Activated CD4-positive, alpha-beta memory T cell treated with anti-CD3 and anti-CD28 coated beads for 36 hours (primary cell): ENCODE results near the gene OR51B4. TPM values are rescaled to one million over a fixed set of nuclear protein-coding genes. Genes with fewer than 3 reads are reported as not detected.
"Not testable (repeated sequence)": the region's sequence is repeated elsewhere in the genome, so short reads cannot be mapped to it uniquely, and the experiment has no call there.

Source experiments
- CTCF ChIA-PET: fragments of 350-600 bp; sonication (Branson Sonifier 250); formaldehyde crosslinking; loops from one replicate; lab custom pipeline; 2021; ENCODE audit warnings: antibody characterized with exemption, inconsistent platforms; lab: Charles Lee
- POLR2A ChIA-PET: fragments of 350-600 bp; sonication (Branson Sonifier 250); formaldehyde crosslinking; loops from one replicate; lab custom pipeline; 2021; ENCODE audit warnings: antibody characterized with exemption; lab: Charles Lee
- DNase-seq: peaks from one replicate; pipeline ENCODE4 v3.0.0-alpha.2; 2020
- H3K27ac Mint-ChIP-seq: one replicate; pipeline ENCODE4 v1.8.0; 2021; ENCODE audit warnings: mixed read lengths
- H3K27me3 Mint-ChIP-seq: one replicate; pipeline ENCODE4 v1.8.0; 2021; ENCODE audit warnings: mixed read lengths
- H3K36me3 Mint-ChIP-seq: one replicate; pipeline ENCODE4 v1.8.0; 2021; ENCODE audit warnings: mixed read lengths
- H3K4me1 Mint-ChIP-seq: one replicate; pipeline ENCODE4 v1.8.0; 2021; ENCODE audit warnings: low read depth, mixed read lengths
- H3K4me3 Mint-ChIP-seq: one replicate; pipeline ENCODE4 v1.8.0; 2021; ENCODE audit warnings: mild to moderate bottlenecking, mixed read lengths
- H3K9me3 Mint-ChIP-seq: one replicate; pipeline ENCODE4 v1.8.0; 2021; ENCODE audit warnings: mixed read lengths
- intact Hi-C: fragments of 100-400 bp; cut with micrococcal nuclease; formaldehyde crosslinking; loops from one replicate; pipeline ENCODE4 v1.15.1; 2023
- total RNA-seq, 2 experiments: library from RNA; stranded (reverse); gene quantifications; one replicate each; pipeline ENCODE4 v1.2.3, GENCODE V29; 2021

OR51B4 gene
- total RNA-seq, 2 experiments from 2014 or later, result not detected

DNA sequence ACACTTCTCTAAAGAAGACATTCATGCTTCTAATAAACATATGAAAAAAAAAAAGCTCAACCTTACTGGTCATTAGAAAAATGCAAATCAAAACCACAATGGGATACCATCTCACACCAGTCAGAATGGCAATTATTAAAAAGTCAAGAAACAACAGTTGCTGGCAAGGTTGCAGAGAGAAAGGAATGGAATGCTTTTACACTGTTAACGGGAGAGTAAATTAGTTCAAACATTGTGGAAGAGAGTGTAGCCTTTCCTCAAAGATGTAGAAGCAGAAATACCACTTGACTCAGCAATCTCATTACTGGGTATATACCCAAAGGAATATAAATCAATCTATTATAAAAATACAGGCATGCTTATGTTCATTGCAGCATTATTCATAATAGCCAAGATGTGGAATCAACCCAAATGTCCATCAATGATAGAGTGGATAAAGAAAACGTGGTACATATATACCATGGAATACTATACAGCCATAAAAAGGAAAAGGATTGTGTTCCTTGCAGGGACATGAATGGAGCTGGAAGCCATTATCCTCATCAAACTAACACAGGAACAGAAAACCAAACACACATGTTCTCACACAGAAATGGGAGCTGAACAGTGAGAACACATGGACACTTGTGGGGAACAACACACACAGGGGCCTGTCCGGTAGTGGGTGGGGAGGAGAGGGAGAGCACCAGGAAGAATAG lies 11.7 kb upstream of the OR51B4 start:
- H3K4me3 Mint-ChIP-seq, H3K27me3 Mint-ChIP-seq, H3K36me3 Mint-ChIP-seq, POLR2A ChIA-PET, H3K9me3 Mint-ChIP-seq, intact Hi-C loops, CTCF ChIA-PET, DNase-seq, H3K27ac Mint-ChIP-seq, H3K4me1 Mint-ChIP-seq: not testable (repeated sequence)

DNA sequence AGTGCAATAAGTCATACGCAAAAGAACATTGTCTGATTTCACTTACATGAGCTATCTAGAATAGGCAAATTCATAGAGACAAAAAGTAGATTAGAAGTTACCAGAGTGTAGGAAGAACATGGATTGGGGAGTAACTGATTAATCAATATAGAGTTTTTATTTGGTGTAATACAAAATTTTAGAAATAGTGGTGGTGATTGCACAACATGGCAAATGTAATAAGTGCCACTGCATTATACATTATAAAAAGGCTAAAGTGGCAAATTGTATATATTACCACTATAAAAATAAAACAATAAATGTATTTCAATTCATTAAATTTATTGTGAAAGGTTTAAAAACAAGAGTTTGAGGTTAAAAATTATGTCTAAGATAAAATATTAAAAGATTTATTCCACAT lies 8.7 kb upstream of the OR51B4 start:
- Mint-ChIP-seq H3K36me3 (no peaks in the 10 kb centered on the region), H3K27me3 (no peaks in the 10 kb centered on the region), H3K4me3 (no peak overlapping the region), H3K9me3 (no peaks in the 10 kb centered on the region), H3K4me1 (no peaks in the 10 kb centered on the region), H3K27ac (no peak overlapping the region)
- POLR2A ChIA-PET, result no interaction called here
- no peak for DNase-seq
- CTCF ChIA-PET, result no interaction called here
- intact Hi-C loops, result no loop called here

DNA sequence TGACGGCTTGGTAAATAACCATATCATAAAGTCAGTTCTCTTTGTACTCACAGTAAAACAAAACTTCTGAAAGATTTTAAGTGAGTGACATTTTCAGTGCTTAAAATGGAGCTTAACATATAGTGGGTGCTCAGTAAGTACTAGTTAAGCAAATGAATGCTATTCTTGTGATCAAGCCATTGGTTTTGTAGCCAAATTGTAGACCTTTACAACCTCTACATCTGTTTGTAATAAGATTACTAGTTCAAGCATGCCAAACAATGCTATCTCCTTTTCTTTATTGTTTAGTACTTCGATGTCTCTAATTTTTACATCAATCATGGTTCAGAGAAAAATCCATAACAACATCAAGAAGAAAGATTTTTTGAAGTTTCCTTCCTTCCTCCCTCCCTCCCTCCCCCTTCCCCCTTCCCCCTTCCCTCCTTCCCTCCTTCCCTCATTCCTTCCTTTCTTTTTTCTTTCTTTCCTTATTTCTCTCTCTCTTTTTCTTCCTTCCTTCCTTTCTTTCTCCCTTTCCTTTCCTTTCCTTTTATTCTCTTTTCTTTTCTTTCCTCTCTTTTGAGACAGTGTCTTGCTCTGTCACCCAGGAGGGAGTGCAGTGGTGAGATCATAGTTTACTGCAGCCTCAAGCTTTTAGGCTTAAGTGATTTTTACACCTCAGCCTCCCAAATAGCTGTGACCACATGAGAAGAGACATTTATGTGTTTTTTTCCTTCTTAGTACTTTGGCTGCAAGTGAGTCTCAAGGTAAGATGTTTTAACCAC lies 5.7 kb upstream of the OR51B4 start:
- intact Hi-C loops, result no loop called here
- Mint-ChIP-seq H3K9me3 (no peaks in the 10 kb centered on the region), H3K36me3 (no peaks in the 10 kb centered on the region), H3K27ac (no peak overlapping the region), H3K4me3 (no peak overlapping the region), H3K27me3 (no peaks in the 10 kb centered on the region), H3K4me1 (no peaks in the 10 kb centered on the region)
- ChIA-PET POLR2A (no interaction called here), CTCF (no interaction called here)
- DNase-seq, result no peak

DNA sequence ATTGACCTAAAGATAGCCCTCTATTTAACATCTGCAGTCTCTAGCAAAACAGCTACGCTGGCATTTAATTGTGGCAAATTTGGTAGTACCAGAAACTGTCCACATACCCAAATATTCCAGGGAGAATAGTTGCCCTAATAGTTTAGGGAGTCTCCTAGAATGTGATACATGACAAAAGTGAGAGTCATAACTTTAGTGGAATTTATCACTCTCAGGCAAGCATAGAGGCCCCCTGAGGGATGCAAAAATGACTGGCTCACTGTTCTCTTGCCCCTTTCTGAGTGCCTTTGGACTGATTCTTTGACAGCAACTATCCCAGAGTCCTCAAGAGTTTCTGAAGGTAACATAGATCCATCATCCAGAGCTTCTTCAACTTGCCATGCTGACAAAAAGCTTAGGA lies 2.3 kb upstream of the OR51B4 start:
- Mint-ChIP-seq H3K4me1 (no peaks in the 10 kb centered on the region), H3K27ac (no peak overlapping the region), H3K4me3 (no peak overlapping the region), H3K9me3 (no peaks in the 10 kb centered on the region), H3K27me3 (no peaks in the 10 kb centered on the region), H3K36me3 (no peaks in the 10 kb centered on the region)
- POLR2A ChIA-PET, result no interaction called here
- intact Hi-C loops, result no loop called here
- CTCF ChIA-PET, result no interaction called here
- DNase-seq, result no peak

DNA sequence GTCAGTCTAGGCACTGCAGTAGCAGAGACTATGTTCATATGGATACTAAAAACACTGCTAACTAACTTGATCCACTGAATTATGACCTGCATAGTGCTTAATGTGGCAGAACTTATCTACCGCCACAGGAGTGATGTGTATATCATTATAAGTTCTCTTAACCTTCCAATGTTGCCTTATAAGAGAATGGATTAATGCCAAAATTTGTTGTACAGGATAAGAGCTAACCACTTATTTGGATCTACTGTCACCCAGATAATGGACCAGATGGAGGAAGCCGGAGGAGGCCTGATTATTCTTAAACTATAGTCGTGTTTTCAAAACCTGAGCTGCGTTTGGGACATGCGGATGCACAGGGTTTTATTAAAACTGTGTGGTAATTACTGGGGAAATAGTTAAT lies 1.9 kb upstream of the OR51B4 start:
- Mint-ChIP-seq H3K36me3 (no peaks in the 10 kb centered on the region), H3K27ac (no peak overlapping the region), H3K9me3 (no peaks in the 10 kb centered on the region), H3K4me3 (no peak overlapping the region), H3K4me1 (no peaks in the 10 kb centered on the region), H3K27me3 (no peaks in the 10 kb centered on the region)
- no peak for DNase-seq
- intact Hi-C loops, result no loop called here
- CTCF ChIA-PET, result no interaction called here
- POLR2A ChIA-PET, result no interaction called here

DNA sequence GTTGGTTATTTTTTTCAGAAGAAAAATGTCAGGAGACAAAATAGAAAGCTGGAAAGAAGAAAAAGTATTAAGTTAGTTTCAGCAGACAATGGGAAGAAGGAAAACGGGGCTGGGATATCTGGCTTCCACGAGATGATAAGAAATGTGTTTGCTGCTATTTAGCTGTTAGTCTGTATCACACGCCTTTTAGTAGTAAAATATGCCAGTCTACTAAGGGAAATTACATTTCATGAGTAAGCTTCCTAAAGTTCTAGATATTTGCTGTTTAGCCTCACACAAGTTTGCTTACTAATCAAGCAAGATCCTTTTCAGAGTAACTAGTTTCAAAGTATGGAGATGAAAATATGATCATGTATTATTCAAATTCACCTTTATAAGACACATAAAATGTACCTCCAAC lies 1.5 kb downstream of the OR51B4 start:
- CTCF ChIA-PET, result interaction anchor here (1.1 kb wide), 1 partner anchor 33 kb away, joined by 3 read pairs; no protein-coding TSS in a partner anchor
- Mint-ChIP-seq H3K4me3 (no peak overlapping the region), H3K27me3 (no peaks in the 10 kb centered on the region), H3K36me3 (no peaks in the 10 kb centered on the region), H3K9me3 (no peaks in the 10 kb centered on the region), H3K4me1 (no peaks in the 10 kb centered on the region), H3K27ac (no peak overlapping the region)
- intact Hi-C loops, result no loop called here
- POLR2A ChIA-PET, result no interaction called here
- no peak for DNase-seq

DNA sequence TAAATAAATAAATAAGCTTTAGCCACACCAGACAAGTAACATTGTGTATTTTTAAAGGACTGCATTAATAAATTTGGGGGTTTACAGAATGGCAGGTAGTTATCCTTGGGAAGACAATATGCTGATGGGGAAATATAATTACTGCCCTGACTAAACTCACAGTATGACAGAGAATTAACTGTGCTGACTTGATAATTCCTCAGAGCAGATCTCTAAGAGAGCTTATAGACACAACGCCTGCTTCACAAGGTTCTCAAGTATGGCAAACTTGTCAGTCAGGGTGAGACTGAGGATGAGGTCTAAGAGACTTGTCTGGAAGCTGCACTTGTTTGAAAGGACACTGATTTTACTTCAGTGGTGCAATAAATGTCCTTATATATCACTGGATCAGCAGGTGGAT lies 3.3 kb downstream of the OR51B4 start:
- ChIA-PET CTCF (interaction anchor here (1.3 kb wide), 1 partner anchor 10 kb away, joined by 3 read pairs; no protein-coding TSS in a partner anchor), POLR2A (no interaction called here)
- H3K4me1 Mint-ChIP-seq, result no peaks in the 10 kb centered on the region
- no peaks in the 10 kb centered on the region for H3K27me3 Mint-ChIP-seq
- no peak overlapping the region for H3K4me3 Mint-ChIP-seq
- DNase-seq, result no peak
- no peaks in the 10 kb centered on the region for H3K36me3 Mint-ChIP-seq
- intact Hi-C loops, result no loop called here
- H3K27ac Mint-ChIP-seq, result no peak overlapping the region
- no peaks in the 10 kb centered on the region for H3K9me3 Mint-ChIP-seq

DNA sequence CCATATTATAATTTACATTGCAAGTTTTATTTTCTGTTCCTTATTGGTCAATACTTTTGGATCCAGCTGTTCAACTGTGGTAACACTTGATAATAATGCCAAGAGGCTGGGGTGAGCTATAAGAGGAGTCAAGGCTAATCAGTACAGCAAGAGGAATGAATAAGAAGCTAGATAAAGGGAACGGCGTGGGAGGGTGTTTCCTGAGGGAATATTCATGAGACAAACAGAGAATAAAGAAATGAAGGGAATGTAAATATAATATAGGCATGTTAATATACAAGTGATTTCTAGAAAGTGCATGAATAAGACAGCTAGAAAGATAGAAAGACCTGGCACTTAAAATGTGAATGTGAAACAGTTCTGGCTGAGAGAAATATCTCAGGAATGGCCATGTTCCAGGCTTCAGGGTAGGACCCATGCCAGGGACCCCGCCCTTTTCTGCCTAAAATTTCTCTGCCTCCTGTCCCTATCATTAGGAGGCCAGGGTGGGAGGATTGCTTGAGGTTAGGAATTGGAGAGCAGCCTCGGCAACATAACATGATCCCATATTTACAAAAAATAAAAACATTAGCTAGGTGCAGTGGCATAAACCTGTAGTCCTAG lies 3.9 kb downstream of the OR51B4 start:
- no peaks in the 10 kb centered on the region for H3K36me3 Mint-ChIP-seq
- H3K4me1 Mint-ChIP-seq, result no peaks in the 10 kb centered on the region
- H3K4me3 Mint-ChIP-seq, result no peak overlapping the region
- no peak for DNase-seq
- no peaks in the 10 kb centered on the region for H3K27me3 Mint-ChIP-seq
- intact Hi-C loops, result no loop called here
- ChIA-PET CTCF (interaction anchor here (1.3 kb wide), 1 partner anchor 9 kb away, joined by 3 read pairs; no protein-coding TSS in a partner anchor), POLR2A (no interaction called here)
- H3K27ac Mint-ChIP-seq, result no peak overlapping the region
- no peaks in the 10 kb centered on the region for H3K9me3 Mint-ChIP-seq

DNA sequence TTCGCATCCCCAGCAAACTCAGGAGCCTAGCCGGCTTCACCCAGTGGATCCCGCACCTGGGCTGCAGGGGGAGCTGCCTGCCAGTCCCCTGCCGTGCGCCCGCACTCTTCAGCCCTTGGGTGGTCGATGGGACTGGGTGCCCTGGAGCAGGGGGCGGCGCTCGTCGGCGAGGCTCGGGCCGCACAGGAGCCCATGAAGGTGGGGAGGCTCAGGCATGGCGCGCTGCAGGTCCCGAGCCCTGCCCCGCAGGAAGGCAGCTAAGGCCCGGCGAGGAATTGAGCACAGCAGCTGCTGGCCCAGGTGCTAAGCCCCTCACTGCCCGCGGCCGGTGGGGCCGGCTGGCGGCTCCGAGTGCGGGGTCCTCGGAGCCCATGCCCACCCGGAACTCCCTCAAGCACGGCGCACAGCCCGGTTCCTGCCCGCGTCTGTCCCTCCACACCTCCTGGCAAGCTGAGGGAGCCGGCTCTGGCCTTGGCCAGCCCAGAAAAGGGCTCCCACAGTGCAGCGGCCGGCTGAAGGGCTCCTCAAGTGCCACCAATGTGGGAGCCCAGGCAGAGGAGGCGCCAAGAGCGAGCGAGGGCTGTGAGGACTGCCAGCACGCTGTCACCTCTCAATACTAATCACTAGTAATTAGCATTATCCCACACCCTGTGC lies 7.3 kb downstream of the OR51B4 start:
- H3K36me3 Mint-ChIP-seq, H3K4me3 Mint-ChIP-seq, POLR2A ChIA-PET, CTCF ChIA-PET, H3K27me3 Mint-ChIP-seq, DNase-seq, H3K4me1 Mint-ChIP-seq, intact Hi-C loops, H3K9me3 Mint-ChIP-seq, H3K27ac Mint-ChIP-seq: not testable (repeated sequence)

DNA sequence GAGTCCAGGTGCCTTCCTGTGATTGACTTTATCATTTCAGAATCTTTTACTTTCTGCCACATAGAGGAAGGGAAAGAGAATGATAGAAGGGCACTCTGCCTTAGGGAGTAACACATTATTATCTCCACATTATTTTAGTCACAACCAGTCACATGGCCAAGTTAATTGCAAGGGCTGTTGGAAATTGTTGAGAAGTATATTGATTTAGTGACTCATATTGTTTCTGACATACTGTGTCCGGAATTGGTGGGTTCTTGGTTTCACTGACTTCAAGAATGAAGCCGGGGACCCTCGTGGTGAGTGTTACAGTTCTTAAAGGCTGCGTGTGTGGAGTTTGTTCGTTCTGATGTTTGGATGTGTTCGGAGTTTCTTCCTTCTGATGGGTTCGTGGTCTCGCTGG lies 8.7 kb downstream of the OR51B4 start:
- intact Hi-C loops, result no loop called here
- H3K4me1 Mint-ChIP-seq, result no peaks in the 10 kb centered on the region
- H3K9me3 Mint-ChIP-seq, result no peaks in the 10 kb centered on the region
- no peak overlapping the region for H3K27ac Mint-ChIP-seq
- ChIA-PET POLR2A (no interaction called here), CTCF (no interaction called here)
- H3K36me3 Mint-ChIP-seq, result no peaks in the 10 kb centered on the region
- no peak overlapping the region for H3K4me3 Mint-ChIP-seq
- H3K27me3 Mint-ChIP-seq, result peaks cover 2% of the 10 kb centered on the region
- DNase-seq, result no peak

DNA sequence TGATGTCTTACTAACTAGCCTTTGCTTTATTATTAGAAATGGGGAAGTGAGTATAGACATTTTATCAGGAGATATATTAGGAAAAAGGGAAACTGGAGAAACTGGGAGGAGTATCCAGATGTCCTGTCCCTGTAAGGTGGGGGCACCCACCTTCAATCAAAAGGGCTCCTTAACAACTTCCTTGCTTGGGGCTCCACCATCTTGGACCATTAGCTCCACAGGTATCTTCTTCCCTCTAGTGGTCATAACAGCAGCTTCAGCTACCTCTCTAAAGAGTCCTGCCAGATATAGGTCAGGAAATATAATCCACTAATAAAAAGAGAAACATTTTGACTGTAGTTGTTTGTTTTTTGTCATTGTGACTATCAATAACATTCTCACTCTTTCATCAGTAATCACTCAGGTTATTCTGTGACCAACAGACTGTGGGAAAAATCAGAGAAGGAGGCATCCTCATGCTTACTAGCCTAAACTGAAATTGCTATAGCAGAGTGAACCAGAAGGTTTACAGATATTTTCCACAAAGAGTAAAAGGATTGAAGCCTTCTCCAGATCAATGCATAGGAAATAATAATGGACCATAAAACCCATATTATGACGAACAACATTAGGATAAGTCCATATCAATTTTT lies 10.4 kb downstream of the OR51B4 start:
- intact Hi-C loops, result loop anchor here (2.0 kb wide), 1 partner anchor 167 kb away; no protein-coding TSS in a partner anchor
- ChIA-PET POLR2A (no interaction called here), CTCF (interaction anchor here (1.5 kb wide), 1 partner anchor 166 kb away, joined by 7 read pairs; no protein-coding TSS in a partner anchor)
- Mint-ChIP-seq H3K36me3 (no peaks in the 10 kb centered on the region), H3K4me1 (no peaks in the 10 kb centered on the region), H3K27ac (no peak overlapping the region), H3K9me3 (no peaks in the 10 kb centered on the region), H3K4me3 (no peak overlapping the region), H3K27me3 (peaks cover 2% of the 10 kb centered on the region)
- no peak for DNase-seq

DNA sequence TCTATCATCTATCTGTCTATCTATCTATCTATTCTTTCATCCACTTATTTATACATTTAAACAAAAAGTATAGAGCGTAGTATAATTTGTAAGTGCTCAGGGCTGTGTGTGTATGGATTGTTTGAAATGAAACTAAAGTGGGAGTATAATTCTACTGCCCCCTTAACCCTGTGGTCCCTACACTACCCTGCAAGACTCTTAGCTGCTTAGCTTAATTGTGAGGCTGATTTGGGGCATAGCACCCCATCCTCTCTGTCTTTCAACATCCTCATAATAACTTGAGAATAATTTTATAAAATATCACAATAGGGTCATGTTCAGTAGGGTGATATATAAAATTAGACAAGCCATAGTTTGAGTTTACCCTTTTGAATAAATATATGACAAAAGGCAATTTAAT lies 11.6 kb downstream of the OR51B4 start:
- H3K36me3 Mint-ChIP-seq, result no peaks in the 10 kb centered on the region
- no peak overlapping the region for H3K4me3 Mint-ChIP-seq
- H3K27me3 Mint-ChIP-seq, result peaks cover 2% of the 10 kb centered on the region
- ChIA-PET POLR2A (no interaction called here), CTCF (interaction anchor here (1.5 kb wide), 1 partner anchor 165 kb away, joined by 7 read pairs; no protein-coding TSS in a partner anchor)
- H3K27ac Mint-ChIP-seq, result no peak overlapping the region
- H3K4me1 Mint-ChIP-seq, result no peaks in the 10 kb centered on the region
- intact Hi-C loops, result loop anchor here (2.0 kb wide), 1 partner anchor 165 kb away; no protein-coding TSS in a partner anchor
- DNase-seq, result no peak
- no peaks in the 10 kb centered on the region for H3K9me3 Mint-ChIP-seq
